ENCODE data around the gene SLX9. TPM values are rescaled to one million over a fixed set of nuclear protein-coding genes. Genes with fewer than 3 reads are reported as not detected.
A peak's percentile ranks its signal among the peaks of the same experiment; 100 is the strongest.

SLX9 gene
- total and polyA plus RNA-seq, 2 donors (not counting 3 experiments of a cell fraction or from before 2014, with no cell fraction given): 27.0 to 50.6 TPM

DNA sequence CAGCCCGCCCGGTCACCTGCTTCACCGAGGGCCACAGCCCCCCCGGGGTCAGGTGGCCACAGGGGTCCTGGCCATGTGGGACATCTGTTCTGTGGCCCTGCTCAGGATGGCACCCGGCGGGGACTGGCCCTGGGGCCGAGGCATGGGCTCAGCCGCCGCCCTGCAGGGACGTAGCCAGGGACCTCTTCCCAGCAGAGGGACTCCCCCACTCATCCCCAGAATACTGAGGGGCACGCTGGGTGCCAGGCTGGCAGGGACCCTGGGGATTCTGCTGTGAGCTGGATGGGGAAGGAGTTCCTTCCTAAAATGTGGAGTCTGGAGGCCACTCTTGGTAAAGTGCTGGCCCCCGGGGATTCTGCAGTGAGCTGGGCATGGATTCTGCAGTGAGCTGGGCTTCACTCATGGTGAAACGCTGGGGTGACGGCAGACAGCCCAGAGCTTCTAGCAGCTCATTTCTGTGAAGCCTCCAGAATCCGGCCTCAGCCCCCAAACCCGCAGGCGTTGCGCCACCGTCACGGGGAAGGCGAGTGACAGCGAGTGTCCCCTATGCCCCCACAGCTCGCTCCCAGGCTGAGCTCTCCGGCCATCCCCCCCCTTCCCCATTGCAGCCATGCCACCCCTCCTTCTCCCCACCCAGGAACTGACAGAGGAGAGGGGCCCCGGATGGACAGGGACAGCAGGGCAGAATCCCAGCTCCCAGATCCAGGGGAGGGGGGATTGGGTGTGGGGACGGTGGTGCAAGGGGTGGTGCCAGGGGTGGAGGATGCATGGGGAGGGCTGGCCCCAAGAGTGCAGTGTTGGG is 20.5 kb upstream of the SLX9 start:
- Histone ChIP-seq H4K20me1 (replicated peaks; ENCODE audit: control insufficient read depth, extremely low read depth, insufficient read depth, low read length) (no peaks in the 10 kb centered on the region), H3K27ac (ENCODE audit: insufficient read depth, low read depth, low read length) (no peak overlapping the region), H3K9me1 (replicated peaks; ENCODE audit: control insufficient read depth, extremely low read depth, insufficient read depth, low read length) (no peaks in the 10 kb centered on the region), H3K27me3 (ENCODE audit: control insufficient read depth in 2 of 2, insufficient read depth in 2 of 2, low read length in 2 of 2) (peaks cover 5 to 8% of the 10 kb centered on the region in 2 experiments), H3K79me2 (ENCODE audit: control insufficient read depth, insufficient read depth, low read length) (no peaks in the 10 kb centered on the region), H3K4me3 (replicated peaks in 1 of 3; ENCODE audit: insufficient read depth in 1 of 3, low read depth in 1 of 3, low read length in 3 of 3) (no peak overlapping the region), H3K4me1 (ENCODE audit: control insufficient read depth, extremely low read depth, insufficient read depth, low read length) (peaks cover 17% of the 10 kb centered on the region), H3K9ac (replicated peaks; ENCODE audit: extremely low read depth, insufficient read depth, low read length) (no peak overlapping the region), H2AFZ (ENCODE audit: low read depth, low read length) (peak overlapping the region; percentile 48), H3K4me2 (ENCODE audit: insufficient read depth, low read length) (no peak overlapping the region), H3K9me3 (replicated peaks; ENCODE audit: control insufficient read depth, insufficient read depth, low read length) (no peaks in the 10 kb centered on the region), H3K36me3 (ENCODE audit: control insufficient read depth in 2 of 2, extremely low read depth in 1 of 2, insufficient read depth in 2 of 2, low read length in 2 of 2) (no peaks in the 10 kb centered on the region)
- FAIRE-seq (no peak), DNase-seq (ENCODE audit: low read depth, low spot score) (no peak)
- dilution Hi-C loops (cut with MboI; ENCODE audit: extremely low pct_ligation_motif_present, low sequenced_read_pairs): no loop called here
- no peak for TF ChIP-seq JUN (IDR thresholded peaks at IDR 0.05; ENCODE audit: borderline replicate concordance, insufficient read depth, insufficient read length, low read depth)
- no peak for TF ChIP-seq MAX (IDR thresholded peaks at IDR 0.05; ENCODE audit: insufficient read depth, insufficient read length)
- no peak for TF ChIP-seq MYC (IDR thresholded peaks at IDR 0.05; ENCODE audit: low read depth, low read length)
- no peak for TF ChIP-seq POLR2A (IDR thresholded peaks at IDR 0.05; ENCODE audit: low read depth, low read length)
- no peak for TF ChIP-seq GATA2 (IDR thresholded peaks at IDR 0.05; ENCODE audit: insufficient read depth, insufficient read length, low read depth, low read length)
- CTCF ChIA-PET: interaction anchor here (0.7 to 1.6 kb wide), 10 partner anchors 8 to 220 kb away, joined by 3 to 9 read pairs (median 3); no protein-coding TSS in a partner anchor
- POLR2A ChIA-PET: no interaction called here
- no TSS peak for BruUV-seq (replicated peaks)
- intact Hi-C loops (cut with micrococcal nuclease): no loop called here

DNA sequence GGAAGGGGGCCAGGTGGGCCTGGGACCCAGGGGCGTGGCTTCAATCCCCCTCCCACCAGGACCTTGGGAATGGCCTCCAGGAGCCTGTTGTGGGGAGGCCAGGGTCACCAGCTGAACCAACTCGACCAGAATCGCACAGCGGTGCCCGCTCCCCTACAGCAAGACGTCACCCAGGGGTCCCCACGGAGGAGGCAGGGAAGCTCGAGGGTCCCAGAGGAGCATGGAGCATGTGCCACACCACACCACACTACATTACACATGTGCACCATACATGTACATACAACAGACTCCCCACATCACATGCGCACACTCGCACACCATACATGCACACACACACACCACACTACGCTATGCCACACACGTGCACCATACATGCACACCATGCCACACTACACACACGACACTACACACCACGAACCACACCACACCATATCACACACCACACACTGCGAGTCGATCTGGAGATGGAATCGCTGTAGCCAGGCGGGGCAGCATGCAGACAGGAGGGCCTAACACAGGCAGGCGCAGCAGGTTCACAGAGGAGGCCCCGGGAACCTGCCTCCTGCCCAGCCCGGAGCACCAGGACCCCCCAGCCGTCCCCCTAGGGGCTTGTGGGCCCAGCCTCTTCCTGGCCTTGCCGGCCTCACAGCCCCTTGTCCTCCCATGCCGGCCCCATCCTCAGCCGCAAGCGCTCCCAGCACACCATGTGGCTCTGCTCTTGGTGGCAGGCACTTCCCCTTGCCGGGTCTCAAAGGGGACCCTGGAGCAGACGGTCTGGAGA is 19.7 kb upstream of the SLX9 start:
- ChIA-PET CTCF (interaction anchor here (0.7 to 1.6 kb wide), 6 partner anchors 7 to 127 kb away, joined by 3 to 9 read pairs (median 4); no protein-coding TSS in a partner anchor), POLR2A (no interaction called here)
- Histone ChIP-seq H3K27ac (ENCODE audit: insufficient read depth, low read depth, low read length) (no peak overlapping the region), H3K36me3 (ENCODE audit: control insufficient read depth in 2 of 2, extremely low read depth in 1 of 2, insufficient read depth in 2 of 2, low read length in 2 of 2) (no peaks in the 10 kb centered on the region), H3K9me1 (replicated peaks; ENCODE audit: control insufficient read depth, extremely low read depth, insufficient read depth, low read length) (no peaks in the 10 kb centered on the region), H3K4me1 (ENCODE audit: control insufficient read depth, extremely low read depth, insufficient read depth, low read length) (peaks cover 11% of the 10 kb centered on the region), H4K20me1 (replicated peaks; ENCODE audit: control insufficient read depth, extremely low read depth, insufficient read depth, low read length) (no peaks in the 10 kb centered on the region), H3K4me3 (replicated peaks in 1 of 3; ENCODE audit: insufficient read depth in 1 of 3, low read depth in 1 of 3, low read length in 3 of 3) (no peak overlapping the region), H3K9ac (replicated peaks; ENCODE audit: extremely low read depth, insufficient read depth, low read length) (no peak overlapping the region), H3K27me3 (ENCODE audit: control insufficient read depth in 2 of 2, insufficient read depth in 2 of 2, low read length in 2 of 2) (peaks cover 5 to 8% of the 10 kb centered on the region in 2 experiments), H3K9me3 (replicated peaks; ENCODE audit: control insufficient read depth, insufficient read depth, low read length) (no peaks in the 10 kb centered on the region), H2AFZ (ENCODE audit: low read depth, low read length) (no peak overlapping the region), H3K4me2 (ENCODE audit: insufficient read depth, low read length) (no peak overlapping the region), H3K79me2 (ENCODE audit: control insufficient read depth, insufficient read depth, low read length) (no peaks in the 10 kb centered on the region)
- DNase-seq (ENCODE audit: low read depth, low spot score) (no peak), FAIRE-seq (no peak)
- BruUV-seq (replicated peaks): no TSS peak
- dilution Hi-C loops (cut with MboI; ENCODE audit: extremely low pct_ligation_motif_present, low sequenced_read_pairs) (no loop called here), intact Hi-C loops (cut with micrococcal nuclease) (no loop called here)
- peak; percentile 29 for TF ChIP-seq MAX (IDR thresholded peaks at IDR 0.05; ENCODE audit: insufficient read depth, insufficient read length)
- no peak for TF ChIP-seq FOS (IDR thresholded peaks at IDR 0.05; ENCODE audit: borderline replicate concordance, insufficient read depth, low read length)
- no peak for TF ChIP-seq MYC (IDR thresholded peaks at IDR 0.05; ENCODE audit: low read depth, low read length)
- TF ChIP-seq POLR2A (IDR thresholded peaks at IDR 0.05; ENCODE audit: low read depth, low read length): no peak
- TF ChIP-seq, protein P1, sequence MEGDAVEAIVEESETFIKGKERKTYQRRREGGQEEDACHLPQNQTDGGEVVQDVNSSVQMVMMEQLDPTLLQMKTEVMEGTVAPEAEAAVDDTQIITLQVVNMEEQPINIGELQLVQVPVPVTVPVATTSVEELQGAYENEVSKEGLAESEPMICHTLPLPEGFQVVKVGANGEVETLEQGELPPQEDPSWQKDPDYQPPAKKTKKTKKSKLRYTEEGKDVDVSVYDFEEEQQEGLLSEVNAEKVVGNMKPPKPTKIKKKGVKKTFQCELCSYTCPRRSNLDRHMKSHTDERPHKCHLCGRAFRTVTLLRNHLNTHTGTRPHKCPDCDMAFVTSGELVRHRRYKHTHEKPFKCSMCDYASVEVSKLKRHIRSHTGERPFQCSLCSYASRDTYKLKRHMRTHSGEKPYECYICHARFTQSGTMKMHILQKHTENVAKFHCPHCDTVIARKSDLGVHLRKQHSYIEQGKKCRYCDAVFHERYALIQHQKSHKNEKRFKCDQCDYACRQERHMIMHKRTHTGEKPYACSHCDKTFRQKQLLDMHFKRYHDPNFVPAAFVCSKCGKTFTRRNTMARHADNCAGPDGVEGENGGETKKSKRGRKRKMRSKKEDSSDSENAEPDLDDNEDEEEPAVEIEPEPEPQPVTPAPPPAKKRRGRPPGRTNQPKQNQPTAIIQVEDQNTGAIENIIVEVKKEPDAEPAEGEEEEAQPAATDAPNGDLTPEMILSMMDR (IDR thresholded peaks at IDR 0.05; ENCODE audit: extremely low read depth in 1 of 2, insufficient read depth in 1 of 2, low read depth in 1 of 2, low read length in 2 of 2): no peak
- no peak for TF ChIP-seq POLR2AphosphoS5 (IDR thresholded peaks at IDR 0.05; ENCODE audit: insufficient read depth, low read depth, low read length)
- no peak for TF ChIP-seq GATA2 (IDR thresholded peaks at IDR 0.05; ENCODE audit: insufficient read depth, insufficient read length, low read depth, low read length)

All from endothelial cell of umbilical vein (primary cell).